HepG2 (cell line): ENCODE measurements around the gene IL11RA. TPM values are rescaled to one million over a fixed set of nuclear protein-coding genes. Genes with fewer than 3 reads are reported as not detected.
A peak's percentile ranks its signal among the peaks of the same experiment; 100 is the strongest.

Experiments
- CENPT ChIP-seq: sonication (generic); formaldehyde crosslinking; IDR thresholded peaks from 2 replicates; pipeline ENCODE4 v1.8.0; 2022; ENCODE audit warnings: low read depth, mild to moderate bottlenecking, moderate library complexity, missing genetic modification reagents
- DNMT1 ChIP-seq: sonication (generic); formaldehyde crosslinking; IDR thresholded peaks from 2 replicates; pipeline ENCODE4 v1.5.1; 2020; ENCODE audit warnings: mild to moderate bottlenecking, missing genetic modification reagents
- ELF3 ChIP-seq: IDR thresholded peaks from 2 replicates; pipeline ENCODE4 v1.6.1; 2016; ENCODE audit warnings: missing genetic modification reagents, missing compliant biosample characterization
- HNF4G ChIP-seq, 2 experiments: sonication (generic) in 1 of 2; formaldehyde crosslinking in 1 of 2; IDR thresholded peaks; 2 replicates each; pipeline versions ENCODE4 v1.4.0 to v1.6.1; 2011 to 2020; ENCODE audit warnings: borderline replicate concordance in 2 of 2, low read depth in 2 of 2, mild to moderate bottlenecking in 2 of 2, low read length in 1 of 2, missing genetic modification reagents in 1 of 2, moderate library complexity in 1 of 2
- JARID2 ChIP-seq: sonication (generic); formaldehyde crosslinking; IDR thresholded peaks from 2 replicates; pipeline ENCODE4 v1.8.1; 2023; ENCODE audit warnings: missing genetic modification reagents, inconsistent platforms; ENCODE audit not compliant: insufficient replicate concordance
- KLF11 ChIP-seq: IDR thresholded peaks from 2 replicates; pipeline ENCODE4 v1.6.1; 2016; ENCODE audit warnings: missing compliant biosample characterization
- MTA1 ChIP-seq: sonication (generic); formaldehyde crosslinking; IDR thresholded peaks from 2 replicates; pipeline ENCODE4 v1.4.0; 2020; ENCODE audit warnings: missing genetic modification reagents, mild to moderate bottlenecking, borderline replicate concordance
- RARA ChIP-seq: IDR thresholded peaks from 2 replicates; pipeline ENCODE4 v1.6.1; 2016; ENCODE audit warnings: missing genetic modification reagents, missing compliant biosample characterization
- SOX5 ChIP-seq: IDR thresholded peaks from 2 replicates; pipeline ENCODE4 v1.6.1; 2016; ENCODE audit warnings: borderline replicate concordance
- SP4 ChIP-seq: sonication (generic); formaldehyde crosslinking; IDR thresholded peaks from 2 replicates; pipeline ENCODE4 v1.8.1; 2023; ENCODE audit warnings: mild to moderate bottlenecking, missing genetic modification reagents
- SRSF4 ChIP-seq: fragments of 200-400 bp; formaldehyde crosslinking; IDR thresholded peaks from one replicate; pipeline ENCODE4 v1.6.1; 2018; ENCODE audit warnings: mild to moderate bottlenecking, low read depth, low read length, moderate library complexity; ENCODE audit not compliant: poor library complexity, severe bottlenecking
- U2AF1 ChIP-seq: fragments of 200-400 bp; formaldehyde crosslinking; optimal IDR thresholded peaks from 2 replicates; pipeline ENCODE3; 2017; ENCODE audit warnings: mild to moderate bottlenecking, low read depth, low read length
- ZBTB7B ChIP-seq: sonication (generic); formaldehyde crosslinking; IDR thresholded peaks from 2 replicates; pipeline ENCODE4 v1.4.0; 2020; ENCODE audit warnings: missing genetic modification reagents
- ZFP41 ChIP-seq: sonication (generic); formaldehyde crosslinking; IDR thresholded peaks from 2 replicates; pipeline ENCODE4 v1.4.0; 2020; ENCODE audit warnings: mild to moderate bottlenecking, missing genetic modification reagents, borderline replicate concordance
- ZNF326 ChIP-seq: sonication (generic); formaldehyde crosslinking; IDR thresholded peaks from 2 replicates; pipeline ENCODE4 v1.4.0; 2020; ENCODE audit warnings: missing genetic modification reagents, borderline replicate concordance
- ZNF350 ChIP-seq: sonication (generic); formaldehyde crosslinking; IDR thresholded peaks from 2 replicates; pipeline ENCODE4 v1.4.0; 2020; ENCODE audit warnings: mild to moderate bottlenecking, low read depth, missing genetic modification reagents, borderline replicate concordance
- ZNF441 ChIP-seq: sonication (generic); formaldehyde crosslinking; IDR thresholded peaks from 2 replicates; pipeline ENCODE4 v1.7.0; 2021; ENCODE audit warnings: missing genetic modification reagents, borderline replicate concordance
- ZNF468 ChIP-seq: sonication (generic); formaldehyde crosslinking; IDR thresholded peaks from 2 replicates; pipeline ENCODE4 v1.8.0; 2022; ENCODE audit warnings: mild to moderate bottlenecking, moderate library complexity, missing genetic modification reagents
- ZNF674 ChIP-seq: sonication (generic); formaldehyde crosslinking; IDR thresholded peaks from 2 replicates; pipeline ENCODE4 v1.5.0; 2020; ENCODE audit warnings: low read depth, mild to moderate bottlenecking, missing genetic modification reagents
- ZNF879 ChIP-seq: sonication (generic); formaldehyde crosslinking; IDR thresholded peaks from 2 replicates; pipeline ENCODE4 v1.8.1; 2023; ENCODE audit warnings: missing genetic modification reagents
- polyA plus RNA-seq, 8 experiments: library from polyadenylated mRNA; depleted of rRNA in 3 of 8; stranded (reverse) in 7 of 8; unstranded in 1 of 8; fragments of >200 nt; fragmentation: Illumina TruSeq in 4 of 8; extraction: Trizol in 4 of 8; gene quantifications; 2 replicates each; pipeline versions ENCODE4 v1.2.1 to v1.2.3, GENCODE V29; 2011 to 2016; ENCODE audit warnings: low read depth in 4 of 8, missing spikeins in 1 of 8, mixed read lengths in 1 of 8; ENCODE audit not compliant: insufficient read depth in 1 of 8
- total RNA-seq, 5 experiments: library from RNA; depleted of rRNA; stranded (reverse); fragments of >200 nt; fragmentation: Illumina TruSeq; extraction: Trizol; gene quantifications; 2 replicates each; pipeline ENCODE4 v1.2.3, GENCODE V29; 2016; ENCODE audit warnings: low read depth in 1 of 5
- TF ChIP-seq, protein P1 (sequence below): sonication (generic); formaldehyde crosslinking; IDR thresholded peaks from 2 replicates; pipeline ENCODE4 v1.4.0; 2020; ENCODE audit warnings: missing genetic modification reagents, borderline replicate concordance
- TF ChIP-seq, protein P2 (sequence below): sonication (generic); formaldehyde crosslinking; IDR thresholded peaks from 2 replicates; pipeline ENCODE4 v1.8.0; 2022; ENCODE audit warnings: mild to moderate bottlenecking, missing genetic modification reagents, borderline replicate concordance
- TF ChIP-seq, protein P3 (sequence below): sonication (generic); formaldehyde crosslinking; IDR thresholded peaks from 2 replicates; pipeline ENCODE4 v1.4.0; 2020; ENCODE audit warnings: missing genetic modification reagents

Gene IL11RA
- total and polyA plus RNA-seq, 2 of the 13 experiments (the other 11 are each of a cell fraction or from before 2014, with no cell fraction given) = 2.0 to 4.2 TPM

GRCh38 chr9:34646211-34647083, 5.5 kb upstream of the IL11RA start, which contains the start of gene GALT (continued):
- TF ChIP-seq, protein P1, sequence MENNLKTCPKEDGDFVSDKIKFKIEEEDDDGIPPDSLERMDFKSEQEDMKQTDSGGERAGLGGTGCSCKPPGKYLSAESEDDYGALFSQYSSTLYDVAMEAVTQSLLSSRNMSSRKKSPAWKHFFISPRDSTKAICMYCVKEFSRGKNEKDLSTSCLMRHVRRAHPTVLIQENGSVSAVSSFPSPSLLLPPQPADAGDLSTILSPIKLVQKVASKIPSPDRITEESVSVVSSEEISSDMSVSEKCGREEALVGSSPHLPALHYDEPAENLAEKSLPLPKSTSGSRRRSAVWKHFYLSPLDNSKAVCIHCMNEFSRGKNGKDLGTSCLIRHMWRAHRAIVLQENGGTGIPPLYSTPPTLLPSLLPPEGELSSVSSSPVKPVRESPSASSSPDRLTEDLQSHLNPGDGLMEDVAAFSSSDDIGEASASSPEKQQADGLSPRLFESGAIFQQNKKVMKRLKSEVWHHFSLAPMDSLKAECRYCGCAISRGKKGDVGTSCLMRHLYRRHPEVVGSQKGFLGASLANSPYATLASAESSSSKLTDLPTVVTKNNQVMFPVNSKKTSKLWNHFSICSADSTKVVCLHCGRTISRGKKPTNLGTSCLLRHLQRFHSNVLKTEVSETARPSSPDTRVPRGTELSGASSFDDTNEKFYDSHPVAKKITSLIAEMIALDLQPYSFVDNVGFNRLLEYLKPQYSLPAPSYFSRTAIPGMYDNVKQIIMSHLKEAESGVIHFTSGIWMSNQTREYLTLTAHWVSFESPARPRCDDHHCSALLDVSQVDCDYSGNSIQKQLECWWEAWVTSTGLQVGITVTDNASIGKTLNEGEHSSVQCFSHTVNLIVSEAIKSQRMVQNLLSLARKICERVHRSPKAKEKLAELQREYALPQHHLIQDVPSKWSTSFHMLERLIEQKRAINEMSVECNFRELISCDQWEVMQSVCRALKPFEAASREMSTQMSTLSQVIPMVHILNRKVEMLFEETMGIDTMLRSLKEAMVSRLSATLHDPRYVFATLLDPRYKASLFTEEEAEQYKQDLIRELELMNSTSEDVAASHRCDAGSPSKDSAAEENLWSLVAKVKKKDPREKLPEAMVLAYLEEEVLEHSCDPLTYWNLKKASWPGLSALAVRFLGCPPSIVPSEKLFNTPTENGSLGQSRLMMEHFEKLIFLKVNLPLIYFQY (CRISPR knock-in tag) = peak; percentile 70; the same call in 1 of the 2 replicates
- TF ChIP-seq ZNF468 (CRISPR knock-in tag) (no peak), JARID2 (CRISPR knock-in tag) (no peak), CENPT (CRISPR knock-in tag) (peak; percentile 63; the same call in 1 of the 2 replicates), U2AF1 (no peak), ZNF326 (CRISPR knock-in tag) (no peak), ZNF441 (CRISPR knock-in tag) (peak; percentile 58; the same call in 1 of the 2 replicates), ZNF674 (CRISPR knock-in tag) (no peak), ZNF879 (CRISPR knock-in tag) (0 out of 2 replicates have a peak, but pooled peaks have one; percentile 40), HNF4G (IDR thresholded peaks at IDR 0.05; ENCODE audit: borderline replicate concordance, low read depth, low read length) (no peak), HNF4G (CRISPR knock-in tag; IDR thresholded peaks at IDR 0.05; ENCODE audit: borderline replicate concordance, low read depth) (0 out of 2 replicates have a peak, but pooled peaks have one; percentile 27), SRSF4 (no peak), ZFP41 (no peak; the same call in 1 of the 2 replicates), MTA1 (no peak), ELF3 (CRISPR knock-in tag) (0 out of 2 replicates have a peak, but pooled peaks have one; percentile 11), RARA (CRISPR knock-in tag) (peak; percentile 55), KLF11 (CRISPR knock-in tag) (0 out of 2 replicates have a peak, but pooled peaks have one; percentile 45), SOX5 (peak; percentile 13; the same call in 1 of the 2 replicates), SP4 (CRISPR knock-in tag) (peak; percentile 78), DNMT1 (peak; percentile 26; the same call in 1 of the 2 replicates), ZBTB7B (peak; percentile 48; the same call in 1 of the 2 replicates), ZNF350 (CRISPR knock-in tag) (peak; percentile 67; the same call in 1 of the 2 replicates)
- TF ChIP-seq, protein P2, sequence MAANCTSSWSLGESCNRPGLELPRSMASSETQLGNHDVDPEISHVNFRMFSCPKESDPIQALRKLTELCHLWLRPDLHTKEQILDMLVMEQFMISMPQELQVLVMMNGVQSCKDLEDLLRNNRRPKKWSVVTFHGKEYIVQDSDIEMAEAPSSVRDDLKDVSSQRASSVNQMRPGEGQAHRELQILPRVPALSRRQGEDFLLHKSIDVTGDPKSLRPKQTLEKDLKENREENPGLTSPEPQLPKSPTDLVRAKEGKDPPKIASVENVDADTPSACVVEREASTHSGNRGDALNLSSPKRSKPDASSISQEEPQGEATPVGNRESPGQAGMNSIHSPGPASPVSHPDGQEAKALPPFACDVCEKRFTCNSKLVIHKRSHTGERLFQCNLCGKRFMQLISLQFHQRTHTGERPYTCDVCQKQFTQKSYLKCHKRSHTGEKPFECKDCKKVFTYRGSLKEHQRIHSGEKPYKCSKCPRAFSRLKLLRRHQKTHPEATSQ = no peak
- TF ChIP-seq, protein P3, sequence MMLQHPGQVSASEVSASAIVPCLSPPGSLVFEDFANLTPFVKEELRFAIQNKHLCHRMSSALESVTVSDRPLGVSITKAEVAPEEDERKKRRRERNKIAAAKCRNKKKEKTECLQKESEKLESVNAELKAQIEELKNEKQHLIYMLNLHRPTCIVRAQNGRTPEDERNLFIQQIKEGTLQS = no peak; the same call in 1 of the 2 replicates
